Ecto neural progenitor cell (in vitro differentiated cells): ENCODE measurements around the gene SNX27.
A peak's percentile ranks its signal among the peaks of the same experiment; 100 is the strongest.
"Not testable (repeated sequence)": the region's sequence is repeated elsewhere in the genome, so short reads cannot be mapped to it uniquely, and the experiment has no call there.

ENCODE experiments used
- DNase-seq: peaks from one replicate; pipeline ENCODE4 v3.0.0-alpha.2; 2018; ENCODE audit warnings: low spot score

Gene SNX27

DNA sequence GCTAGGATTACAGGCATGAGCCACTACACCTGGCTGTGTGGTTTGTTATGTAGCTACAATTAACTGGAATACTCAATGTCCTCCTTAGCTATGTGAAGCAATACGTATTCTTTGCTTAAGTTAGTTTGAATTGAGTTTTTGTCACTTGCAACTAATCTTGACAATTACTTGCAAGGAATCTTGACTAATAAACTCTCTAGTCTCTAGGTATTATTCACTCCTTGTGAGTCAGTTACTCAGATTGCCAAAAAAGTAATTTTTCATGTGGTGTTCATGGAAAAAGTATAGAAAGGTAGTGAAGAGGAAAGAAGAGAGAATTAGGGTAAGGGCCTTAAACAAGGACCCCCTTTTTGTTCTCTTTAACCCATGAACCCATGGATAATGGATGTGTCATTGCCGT lies 7.6 kb upstream of the SNX27 start:
- no peak for DNase-seq

DNA sequence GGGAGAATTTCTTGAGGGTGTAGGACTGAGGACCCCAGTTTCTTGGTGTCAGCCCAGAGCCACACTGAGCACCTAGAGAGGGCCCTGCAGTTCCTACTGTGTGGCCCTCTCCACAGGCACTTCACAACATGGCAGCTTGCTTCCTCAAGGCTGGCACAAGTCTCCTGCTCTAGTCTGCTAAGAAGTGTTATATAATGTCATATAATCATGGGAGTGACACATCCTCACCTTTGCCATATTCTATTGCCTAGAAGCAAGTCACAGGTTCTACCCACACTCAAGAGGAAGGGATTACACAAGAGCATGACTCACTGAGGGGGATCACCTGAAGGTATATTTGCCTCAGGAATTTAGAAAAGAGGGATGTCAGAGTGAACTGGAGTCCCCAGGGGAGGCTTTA lies 5.5 kb upstream of the SNX27 start:
- DNase-seq, result no peak

DNA sequence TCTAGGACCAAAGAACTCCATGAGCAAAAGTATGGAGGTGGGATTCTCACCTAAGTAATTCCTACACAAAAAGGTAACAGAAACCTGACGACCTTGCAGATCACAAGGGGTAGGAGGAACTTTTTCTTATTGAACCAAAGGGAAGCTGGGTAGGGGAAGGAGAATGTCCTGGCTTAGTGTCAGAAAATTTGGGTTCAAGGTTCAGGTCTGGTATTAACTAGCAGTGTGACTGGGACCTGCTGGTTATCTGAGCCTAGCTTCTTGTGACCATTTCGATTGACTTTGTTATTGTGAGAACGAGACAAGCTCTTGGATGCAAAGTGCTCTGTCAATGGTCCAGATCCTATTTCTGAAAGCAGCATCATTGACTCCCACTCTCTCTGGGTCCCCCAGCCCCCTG lies 5.0 kb upstream of the SNX27 start:
- DNase-seq, result no peak

DNA sequence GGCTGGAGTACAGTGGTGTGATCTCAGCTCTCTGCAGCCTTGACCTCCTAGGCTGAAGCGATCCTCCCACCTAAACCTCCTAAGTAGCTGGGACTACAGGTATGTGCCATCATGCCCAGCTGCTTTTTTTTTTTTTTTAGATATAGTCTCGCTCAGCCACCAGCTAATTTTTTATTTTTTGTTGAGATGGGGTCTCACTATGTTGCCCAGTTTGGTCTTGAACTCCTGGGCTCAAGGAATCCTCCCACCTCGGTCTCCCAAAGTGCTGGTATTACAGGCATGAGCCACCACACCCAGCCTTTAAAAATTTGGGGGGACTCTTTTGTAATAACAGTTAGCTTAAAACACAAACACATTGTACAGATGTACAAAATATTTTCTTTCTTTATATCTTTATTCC lies 1.7 kb upstream of the SNX27 start:
- no peak for DNase-seq

DNA sequence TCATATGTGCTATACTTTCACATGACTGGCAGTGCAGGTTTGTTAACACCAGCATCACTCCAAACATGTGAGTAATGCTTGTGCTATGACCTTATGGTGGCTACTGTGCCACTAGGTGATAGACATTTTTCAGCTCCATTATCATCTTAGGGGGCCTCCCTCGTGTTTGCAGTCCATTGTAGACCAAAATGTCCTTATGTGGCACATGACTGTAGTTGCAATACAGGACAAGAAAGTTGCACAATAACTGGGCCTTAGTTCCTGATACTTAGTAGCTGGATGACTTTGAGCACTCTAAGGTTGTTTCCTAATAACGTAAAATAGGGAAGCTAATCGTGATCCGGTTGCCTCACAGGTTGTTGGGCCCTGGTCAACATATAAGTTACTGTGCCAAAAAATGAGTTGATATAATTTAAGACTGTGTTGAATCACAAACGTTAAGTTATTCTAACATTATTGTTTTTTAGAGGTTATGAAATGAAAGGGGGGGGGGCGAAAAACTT lies 511 bp upstream of the SNX27 start:
- DNase-seq, result no peak

DNA sequence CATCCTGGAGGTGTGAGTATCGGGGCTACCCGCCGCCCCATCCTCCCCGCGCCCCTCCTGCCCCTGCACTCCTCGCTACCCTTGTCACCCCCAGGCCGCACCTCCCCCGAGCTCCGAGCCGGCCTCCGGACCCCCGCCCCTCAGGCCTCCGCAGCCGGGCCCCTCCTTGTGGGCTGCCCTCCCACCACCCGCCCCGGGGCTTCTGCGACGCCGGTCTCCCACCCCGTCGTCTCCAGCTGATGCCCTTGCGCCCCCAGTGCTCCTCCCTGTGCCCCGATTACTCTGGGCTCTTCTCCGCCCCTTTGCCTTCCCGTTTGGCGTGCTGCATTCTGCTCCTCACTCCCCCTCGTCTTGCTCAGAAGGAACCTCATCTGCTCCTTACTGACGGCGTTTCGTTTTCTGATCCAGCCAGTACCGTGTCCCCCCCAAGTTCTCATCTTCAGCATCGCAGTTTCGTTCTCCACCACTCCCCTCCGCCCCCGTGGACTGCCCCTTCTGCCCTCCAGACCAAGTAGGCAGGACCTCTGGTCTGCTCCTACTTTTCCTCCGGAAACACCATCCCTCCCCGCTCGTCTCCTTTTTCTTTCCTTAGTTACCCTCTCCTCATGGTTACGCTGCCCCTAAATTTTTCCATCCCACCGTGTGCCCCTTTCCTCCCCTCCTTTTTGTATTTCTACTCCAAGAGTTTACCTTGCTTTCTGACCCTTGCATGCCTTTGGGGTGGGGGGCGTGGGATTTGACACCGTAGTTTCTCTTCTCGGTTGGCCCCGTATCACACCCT lies 841 bp downstream of the SNX27 start:
- DNase-seq, result no peak

DNA sequence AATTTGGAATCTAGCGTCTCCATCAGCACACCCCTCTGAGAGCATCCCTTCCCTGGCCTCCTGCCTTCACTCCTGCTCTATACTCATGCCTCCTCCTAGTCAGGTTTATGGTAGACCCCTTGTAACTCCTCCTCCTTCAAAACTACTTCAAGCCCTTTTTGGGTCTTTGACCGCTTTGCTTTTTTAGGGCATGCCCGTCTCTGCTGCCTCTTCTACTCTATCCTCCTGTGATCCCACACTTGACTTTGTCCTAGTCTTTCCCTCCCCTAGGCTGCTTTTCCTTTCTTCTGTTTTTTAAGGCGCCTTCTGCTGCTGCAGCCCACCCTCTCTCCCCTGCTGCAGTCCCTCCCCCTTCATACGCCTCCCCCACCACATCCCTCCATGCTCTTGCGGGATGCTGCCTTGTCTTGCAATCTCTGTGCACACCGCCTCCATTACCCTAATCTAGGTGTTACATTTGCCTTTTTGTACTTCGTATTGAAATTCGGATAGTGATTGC lies 1.5 kb downstream of the SNX27 start:
- DNase-seq, result peak; percentile 47

DNA sequence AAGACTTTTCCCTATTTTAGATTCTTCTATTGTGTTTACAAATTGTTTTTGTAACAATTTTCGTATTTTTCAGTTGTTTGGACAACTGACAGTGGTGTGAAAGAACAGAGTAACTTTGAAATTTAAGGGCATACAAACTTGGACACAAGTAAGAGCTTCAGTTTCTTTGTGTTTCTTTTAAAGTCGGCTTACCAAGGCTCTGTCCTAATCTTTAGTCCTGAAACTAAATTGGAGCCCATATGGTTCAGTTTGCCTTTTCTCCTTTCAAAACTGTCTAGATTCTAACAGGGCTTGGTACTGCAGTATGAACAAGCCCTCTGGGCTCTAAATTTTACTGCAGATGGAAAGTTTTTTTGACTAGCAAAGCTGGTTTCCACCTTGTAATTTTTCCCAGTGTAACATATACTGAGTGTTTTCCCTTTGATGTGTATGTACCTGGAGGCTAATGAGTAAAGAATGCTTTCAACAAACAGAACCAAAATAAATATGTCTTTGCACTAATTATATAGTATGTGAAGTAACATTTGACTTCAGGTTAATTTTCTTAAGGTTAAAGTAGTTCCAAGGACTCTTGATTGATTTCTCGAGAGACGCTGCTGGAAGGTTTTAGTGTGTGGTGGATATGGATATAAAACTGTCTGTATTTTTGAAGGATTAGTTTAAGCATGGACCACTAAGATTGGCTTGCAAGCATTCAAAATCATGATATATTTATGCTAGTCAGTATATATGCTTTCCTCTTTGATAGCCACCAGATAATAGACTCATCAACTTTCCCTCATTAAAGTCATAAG lies 4.1 kb downstream of the SNX27 start:
- DNase-seq, result no peak

DNA sequence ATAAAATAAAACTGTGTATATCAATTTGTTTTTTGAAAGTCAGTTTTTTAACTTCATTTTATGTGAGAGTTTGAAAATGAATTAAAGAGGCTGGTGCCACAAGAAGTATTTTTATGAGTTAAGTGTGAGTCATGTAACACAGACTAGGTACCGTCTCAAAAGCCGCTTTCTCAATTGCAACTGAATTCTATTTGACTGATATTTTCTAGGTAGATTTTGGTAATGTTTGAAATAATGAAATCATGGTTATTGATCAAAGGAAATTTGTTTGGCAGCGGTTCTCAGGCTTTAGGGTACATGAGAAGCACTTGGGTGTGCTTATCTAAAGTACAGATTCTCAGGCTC lies 4.6 kb downstream of the SNX27 start:
- no peak for DNase-seq

DNA sequence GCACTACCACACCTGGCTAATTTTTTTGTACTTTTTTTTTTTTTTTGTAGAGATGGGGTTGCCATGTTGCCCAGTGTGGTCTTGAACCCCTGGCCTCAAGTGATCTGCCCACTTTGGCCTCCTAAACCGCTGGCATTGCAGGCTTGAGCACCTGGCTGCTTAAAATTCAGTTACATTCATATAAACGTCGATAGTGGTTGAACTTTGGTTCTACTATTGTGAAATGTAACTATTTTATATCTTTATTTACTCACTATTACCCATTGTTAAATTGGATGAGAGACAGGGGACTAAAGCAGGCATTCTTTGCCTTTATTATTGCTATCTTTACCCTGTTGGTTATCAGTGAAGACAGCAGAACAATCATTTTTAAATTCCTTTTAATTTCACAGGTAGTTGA lies 6.2 kb downstream of the SNX27 start:
- DNase-seq, result no peak

DNA sequence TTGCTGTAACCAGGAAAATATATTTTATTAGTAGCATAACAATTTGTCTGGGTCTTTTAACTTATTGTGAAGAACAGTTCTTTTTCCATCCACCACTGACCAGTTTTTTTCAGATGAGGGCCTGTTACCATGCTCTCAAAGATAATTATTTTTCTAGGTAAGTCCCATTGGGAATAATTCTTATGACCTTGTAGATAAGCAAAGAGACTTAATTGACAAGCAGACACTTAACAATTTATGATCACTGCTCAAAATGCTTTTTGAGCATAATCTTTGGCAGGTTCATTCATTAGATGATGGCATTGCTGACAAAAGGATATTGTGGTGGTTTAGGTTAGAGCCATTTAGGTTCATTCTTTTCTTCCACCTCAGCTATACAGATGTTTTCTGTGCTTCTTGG lies 6.6 kb downstream of the SNX27 start:
- DNase-seq, result no peak

DNA sequence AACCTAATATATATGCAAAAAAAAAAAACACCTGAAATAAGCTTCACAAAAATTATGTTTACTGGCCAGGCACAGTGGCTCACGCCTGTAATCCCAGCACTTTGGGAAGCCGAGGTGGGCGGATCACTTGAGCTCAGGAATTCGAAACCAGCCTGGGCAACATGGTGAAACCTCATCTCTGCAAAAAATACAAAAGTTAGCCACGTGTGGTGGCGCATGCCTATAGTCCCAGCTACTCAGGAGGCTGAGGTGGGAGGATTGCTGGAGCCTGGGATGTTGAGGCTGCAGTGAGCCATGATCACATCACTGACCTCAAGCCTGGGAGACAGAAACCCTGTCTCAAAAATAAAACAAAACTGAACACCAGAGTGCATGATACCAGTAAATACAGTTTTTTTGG lies 7.1 kb downstream of the SNX27 start:
- not testable (repeated sequence) for DNase-seq

DNA sequence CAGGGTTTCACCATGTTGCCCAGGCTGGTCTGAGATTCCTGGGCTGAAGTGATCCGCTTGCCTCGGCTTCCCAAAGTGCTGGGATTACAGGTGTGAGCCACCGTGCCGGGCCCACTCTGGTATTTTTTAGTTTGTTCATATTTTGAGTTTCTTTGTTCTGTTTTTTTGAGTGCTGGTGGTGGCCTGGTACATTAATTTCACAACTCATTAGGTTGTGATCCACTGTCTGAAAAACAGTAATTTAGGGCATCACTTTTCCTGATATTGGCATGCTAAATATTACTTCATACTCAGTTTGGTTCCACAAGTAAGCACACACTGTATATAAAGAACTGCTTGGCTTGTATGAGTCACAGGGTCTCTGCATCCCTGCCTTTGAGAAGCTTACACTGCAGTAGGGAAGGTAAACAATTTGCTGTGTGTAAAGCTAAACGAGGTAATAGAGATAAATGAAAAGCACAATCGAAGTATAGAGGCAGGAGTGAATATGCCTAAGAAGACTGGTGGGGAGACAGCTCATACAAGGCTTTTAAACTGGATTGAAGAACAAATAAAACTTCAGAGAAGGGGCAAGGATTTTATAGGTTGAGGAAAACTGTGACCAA lies 7.7 kb downstream of the SNX27 start:
- DNase-seq, result no peak

DNA sequence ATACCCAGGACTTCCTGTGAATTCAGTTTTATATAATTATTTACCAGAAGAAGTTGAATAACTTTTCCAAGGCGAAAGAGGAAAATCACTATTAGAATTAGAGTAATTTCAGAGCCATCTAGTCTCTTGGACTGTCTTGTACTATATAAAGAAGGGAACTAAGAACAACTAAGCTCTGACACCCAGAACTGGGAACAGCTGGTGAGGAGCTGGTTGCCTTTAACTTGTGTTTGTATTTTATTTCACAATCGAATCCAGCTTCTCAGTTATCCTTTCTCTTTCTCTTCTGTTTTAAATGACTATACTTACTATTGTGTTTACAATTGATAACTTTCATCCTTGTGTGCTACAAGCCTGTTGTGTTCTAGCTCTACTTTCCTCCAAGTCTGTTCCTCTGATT lies 8.4 kb downstream of the SNX27 start:
- DNase-seq, result no peak

DNA sequence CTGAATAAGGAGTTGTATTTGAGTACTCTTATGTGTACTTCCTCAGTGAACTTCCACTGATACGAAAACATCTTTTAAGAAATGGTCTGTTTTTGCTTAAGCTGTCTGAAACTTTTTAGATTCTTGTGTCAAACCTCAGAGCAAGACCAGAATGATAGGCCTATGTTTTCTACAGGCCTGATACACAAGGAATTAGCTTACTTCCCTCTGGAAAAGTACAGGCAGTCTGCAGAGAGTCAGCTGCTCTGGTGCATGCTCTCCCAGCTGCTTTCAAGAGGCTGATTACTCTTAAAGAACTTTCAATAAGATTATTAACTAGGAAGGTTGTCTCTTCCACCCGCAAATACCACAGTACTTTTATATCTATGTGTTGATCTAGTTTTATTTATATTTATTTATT lies 9.5 kb downstream of the SNX27 start:
- no peak for DNase-seq

DNA sequence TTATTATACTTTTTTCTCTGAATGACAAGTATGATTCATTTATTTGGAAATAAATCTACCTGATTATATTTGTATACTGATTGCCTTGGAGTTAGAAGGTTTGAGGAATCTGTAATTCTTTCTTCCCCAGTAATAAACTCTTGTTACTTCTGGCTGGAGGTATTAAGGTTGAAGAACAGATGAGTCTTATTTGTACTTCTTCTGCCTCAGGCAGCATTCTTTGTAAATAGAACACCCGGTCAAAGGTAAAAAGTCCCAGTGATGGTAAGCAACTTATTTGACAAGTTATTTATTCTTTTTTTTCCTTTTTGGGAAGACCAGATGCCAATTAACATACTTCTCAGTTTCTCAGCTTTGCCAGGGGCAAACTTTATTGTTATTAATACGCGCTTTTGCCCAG lies 12.9 kb downstream of the SNX27 start:
- no peak for DNase-seq

DNA sequence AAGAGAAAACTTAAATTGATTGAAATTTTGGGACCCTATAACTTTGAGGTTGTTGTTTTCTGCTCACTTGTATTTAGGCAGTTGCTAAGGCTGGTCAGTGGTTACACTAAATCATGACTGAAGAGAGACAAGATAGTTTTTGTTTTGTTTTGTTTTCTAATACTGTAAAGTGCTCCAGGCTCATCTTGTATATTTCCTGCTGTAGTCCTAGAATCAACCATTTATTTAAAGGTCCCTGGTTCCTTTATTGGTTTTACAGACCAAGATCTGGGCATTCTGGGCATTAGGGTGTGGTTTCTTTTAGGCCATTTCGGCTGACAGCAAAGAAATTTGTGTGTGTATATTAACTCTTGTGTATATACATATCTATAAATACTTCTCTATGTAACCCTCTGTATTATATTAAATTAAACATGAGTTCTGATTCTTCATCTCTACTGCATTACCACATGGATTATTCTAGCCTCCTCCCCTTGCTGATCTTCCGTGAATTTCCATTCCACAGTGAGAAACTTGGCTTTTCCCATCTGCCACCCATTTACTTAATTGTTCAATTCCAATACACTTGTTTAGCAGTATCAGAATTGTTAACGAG lies 15.0 kb downstream of the SNX27 start:
- no peak for DNase-seq

DNA sequence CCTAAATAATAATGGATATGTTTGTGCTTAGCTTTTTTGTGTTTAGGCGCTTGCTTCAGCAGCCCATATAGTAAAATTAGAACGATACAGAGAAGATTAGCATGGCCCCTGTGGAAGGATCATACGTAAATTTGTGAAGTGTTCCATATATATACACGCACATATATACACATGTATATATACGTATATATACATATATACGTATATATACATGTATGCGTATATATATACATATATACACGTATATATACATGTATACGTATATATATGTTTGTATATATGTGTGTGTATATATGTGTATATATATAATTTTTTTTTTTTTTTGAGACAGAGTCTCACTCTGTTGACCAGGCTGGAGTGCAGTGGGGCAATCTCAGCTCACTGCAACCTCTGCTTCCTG lies 17.4 kb downstream of the SNX27 start:
- no peak for DNase-seq

DNA sequence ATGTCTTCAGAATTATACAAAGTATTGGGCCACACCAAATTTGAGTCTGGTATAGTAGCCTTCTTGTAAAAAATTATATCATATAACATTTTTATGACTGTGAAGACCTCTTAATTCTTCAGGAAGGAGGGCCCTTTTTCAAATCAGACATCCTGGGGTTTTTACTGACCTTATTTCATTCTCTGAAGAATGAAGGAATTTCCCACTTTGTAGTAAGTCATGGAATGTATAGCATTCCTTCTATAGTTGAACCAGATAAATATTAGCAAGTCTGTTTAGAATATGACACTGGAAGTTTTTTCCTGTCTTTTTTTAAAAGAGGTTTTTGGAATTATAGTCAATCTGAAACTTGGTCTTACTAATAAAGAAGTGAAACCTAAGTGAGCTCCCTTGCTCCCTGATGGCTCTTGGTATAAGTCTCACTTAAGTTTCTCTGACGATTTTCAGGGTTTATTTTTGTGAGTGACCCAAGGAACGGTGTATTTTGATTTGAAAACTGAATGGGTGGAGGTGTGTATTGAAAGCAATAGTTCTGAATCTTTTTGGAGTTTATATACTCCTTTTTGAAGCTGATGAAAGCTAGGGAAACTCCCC lies 23.7 kb downstream of the SNX27 start:
- no peak for DNase-seq

DNA sequence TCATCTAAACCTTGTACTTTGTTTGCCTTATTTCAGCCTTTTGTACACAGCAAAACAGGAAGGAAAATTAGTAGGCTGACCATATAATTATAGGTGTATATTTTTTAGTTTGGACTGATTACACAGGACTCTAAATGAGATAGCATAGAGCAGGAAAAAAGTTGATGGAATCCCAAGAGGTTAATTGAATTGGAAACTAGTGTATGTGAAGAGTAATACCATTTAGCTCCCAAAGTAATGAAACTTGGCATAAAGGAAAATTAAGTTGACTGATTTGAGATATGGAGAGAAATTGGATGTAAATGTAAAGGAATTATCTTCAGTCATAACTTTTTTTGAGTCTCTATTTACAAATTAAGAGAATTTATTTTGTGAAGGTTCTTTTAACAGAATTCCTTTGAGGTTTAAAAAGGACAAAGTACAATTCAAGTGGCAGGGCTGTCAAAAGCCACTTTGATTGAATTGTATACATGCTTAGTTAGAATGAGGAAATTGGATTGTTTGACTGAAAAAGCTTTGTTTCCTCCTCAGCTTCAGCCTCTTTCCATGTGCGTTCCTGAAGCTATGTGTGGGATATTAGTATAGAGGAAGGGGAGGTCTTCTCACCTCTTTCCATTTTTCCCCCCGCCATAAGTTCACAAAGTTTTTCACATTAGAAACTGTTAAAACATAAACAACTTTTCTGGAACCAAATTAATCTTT lies 26.4 kb downstream of the SNX27 start:
- no peak for DNase-seq

DNA sequence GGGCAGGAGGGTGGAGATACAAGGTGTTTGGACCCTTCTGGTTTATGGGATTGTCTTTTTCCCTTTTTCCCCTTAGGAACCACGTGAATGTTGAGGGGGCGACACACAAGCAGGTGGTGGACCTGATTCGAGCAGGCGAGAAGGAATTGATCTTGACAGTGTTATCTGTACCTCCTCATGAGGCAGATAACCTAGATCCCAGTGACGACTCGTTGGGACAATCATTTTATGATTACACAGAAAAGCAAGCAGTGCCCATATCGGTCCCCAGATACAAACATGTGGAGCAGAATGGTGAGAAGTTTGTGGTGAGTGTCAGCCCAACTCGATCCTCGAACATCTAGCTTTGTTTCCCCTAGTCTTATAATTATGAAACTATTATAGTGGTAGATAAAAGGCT lies 27.0 kb downstream of the SNX27 start:
- no peak for DNase-seq

DNA sequence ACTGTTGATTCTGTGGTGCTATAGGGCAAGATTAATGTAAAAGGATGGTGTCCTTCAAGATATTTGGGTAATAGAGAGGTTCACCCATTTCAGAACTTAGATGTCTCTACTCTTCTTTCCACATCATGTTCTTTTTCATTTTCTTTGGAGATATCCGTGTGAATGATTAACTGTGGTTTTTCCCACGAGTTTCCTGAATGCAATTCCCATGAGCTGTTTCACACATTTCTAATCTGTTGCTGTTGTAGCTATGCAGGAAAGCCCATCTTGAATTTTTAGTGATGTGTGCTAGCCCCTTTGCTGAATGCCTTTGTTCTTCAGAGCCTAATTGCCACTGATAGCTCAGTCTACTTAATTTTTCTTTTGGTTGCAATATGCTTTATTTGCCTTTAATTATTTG lies 27.6 kb downstream of the SNX27 start:
- DNase-seq, result no peak
